ENCODE results near the gene DCTN2. TPM values are rescaled to one million over a fixed set of nuclear protein-coding genes. Genes with fewer than 3 reads are reported as not detected.

DCTN2 gene
- total and polyA plus RNA-seq, 2 donors (not counting 3 experiments of a cell fraction or from before 2014, with no cell fraction given): 146 to 161 TPM

- Histone ChIP-seq H3K27me3 (ENCODE audit: control insufficient read depth in 2 of 2, insufficient read depth in 2 of 2, low read length in 2 of 2) (peaks cover 8 to 10% of the 10 kb centered on the region in 2 experiments), H3K4me2 (ENCODE audit: insufficient read depth, low read length) (peak within 1 kb of the TSS; percentile 69), H3K9ac (replicated peaks; ENCODE audit: extremely low read depth, insufficient read depth, low read length) (peak within 1 kb of the TSS; percentile 14), H3K4me1 (ENCODE audit: control insufficient read depth, extremely low read depth, insufficient read depth, low read length) (peaks cover 5% of the 10 kb centered on the region), H3K4me3 (replicated peaks in 1 of 3; ENCODE audit: insufficient read depth in 1 of 3, low read depth in 1 of 3, low read length in 3 of 3) (peak within 1 kb of the TSS; percentile 49 to 83 (median 60)), H3K9me1 (replicated peaks; ENCODE audit: control insufficient read depth, extremely low read depth, insufficient read depth, low read length) (no peaks in the 10 kb centered on the region), H2AFZ (ENCODE audit: low read depth, low read length) (peak within 1 kb of the TSS; percentile 90), H3K27ac (ENCODE audit: insufficient read depth, low read depth, low read length) (no peak within 1 kb of the TSS), H3K9me3 (replicated peaks; ENCODE audit: control insufficient read depth, insufficient read depth, low read length) (no peaks in the 10 kb centered on the region), H4K20me1 (replicated peaks; ENCODE audit: control insufficient read depth, extremely low read depth, insufficient read depth, low read length) (no peaks in the 10 kb centered on the region), H3K36me3 (ENCODE audit: control insufficient read depth in 2 of 2, extremely low read depth in 1 of 2, insufficient read depth in 2 of 2, low read length in 2 of 2) (no peaks in the 10 kb centered on the region), H3K79me2 (ENCODE audit: control insufficient read depth, insufficient read depth, low read length) (no peaks in the 10 kb centered on the region)
- intact Hi-C loops (cut with micrococcal nuclease) (loop anchor here (1.0 to 2.0 kb wide), 2 partner anchors 12 to 20 kb away; partner anchors contain the start of gene ARHGEF25), dilution Hi-C loops (cut with MboI; ENCODE audit: extremely low pct_ligation_motif_present, low sequenced_read_pairs) (no loop called here)
- FAIRE-seq (peak; percentile 28), DNase-seq (ENCODE audit: low read depth, low spot score) (peak; percentile 27)
- POLR2A ChIA-PET: interaction anchor here (0.9 kb wide), 1 partner anchor 29 kb away, joined by 6 read pairs; no protein-coding TSS in a partner anchor
- TF ChIP-seq EZH2 (IDR thresholded peaks at IDR 0.05; ENCODE audit: borderline replicate concordance, low read depth, low read length, severe bottlenecking) (peak; percentile 66), GATA2 (IDR thresholded peaks at IDR 0.05; ENCODE audit: insufficient read depth, insufficient read length, low read depth, low read length) (no peak), FOS (IDR thresholded peaks at IDR 0.05; ENCODE audit: borderline replicate concordance, insufficient read depth, low read length) (no peak), POLR2A (IDR thresholded peaks at IDR 0.05; ENCODE audit: low read depth, low read length) (peak; percentile 35), POLR2AphosphoS5 (IDR thresholded peaks at IDR 0.05; ENCODE audit: insufficient read depth, low read depth, low read length) (no peak), MYC (IDR thresholded peaks at IDR 0.05; ENCODE audit: low read depth, low read length) (no peak)
- TF ChIP-seq, protein P1, sequence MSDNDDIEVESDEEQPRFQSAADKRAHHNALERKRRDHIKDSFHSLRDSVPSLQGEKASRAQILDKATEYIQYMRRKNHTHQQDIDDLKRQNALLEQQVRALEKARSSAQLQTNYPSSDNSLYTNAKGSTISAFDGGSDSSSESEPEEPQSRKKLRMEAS (IDR thresholded peaks at IDR 0.05; ENCODE audit: insufficient read depth, insufficient read length): no peak
- CTCF ChIA-PET: interaction anchor here (0.8 to 3.3 kb wide), 7 partner anchors 8 to 103 kb away, joined by 3 to 63 read pairs (median 4); partner anchors contain the start of genes ARHGEF25, B4GALNT1 and OS9
- no TSS peak for BruUV-seq (replicated peaks)
These were observed 44.1 kb upstream of the DCTN2 start, which contains the start of gene PIP4K2C for GRCh38 chr12:57590864-57591781. TSS of gene PIP4K2C (plus strand) at chr12:57591192. CDS start at chr12:57591290, 98 bp downstream.

Data from endothelial cell of umbilical vein (primary cell).